ENCODE results near the gene RAB43.
"Not testable (repeated sequence)": the region's sequence is repeated elsewhere in the genome, so short reads cannot be mapped to it uniquely, and the experiment has no call there.

Gene RAB43

GRCh38 chr3:129095285-129095684 is 26.3 kb downstream of the RAB43 start:
- H2AK5ac ChIP-seq (ENCODE audit: low read length), result no peak overlapping the region
- H3K9me3 ChIP-seq (ENCODE audit: insufficient read depth, low read depth, low read length), result no peaks in the 10 kb centered on the region
- no peaks in the 10 kb centered on the region for H3K79me1 ChIP-seq (ENCODE audit: low read length)
- no peak overlapping the region for H3K4me2 ChIP-seq (ENCODE audit: low read length)
- no peaks in the 10 kb centered on the region for H3K79me2 ChIP-seq (ENCODE audit: control insufficient read depth, insufficient read depth, low read length, poor library complexity)
- no peak overlapping the region for H3K4ac ChIP-seq (ENCODE audit: low read depth, low read length)
- H2AFZ ChIP-seq (ENCODE audit: insufficient read depth, low read length, poor library complexity), result no peak overlapping the region
- no peaks in the 10 kb centered on the region for H3K27me3 ChIP-seq (ENCODE audit: insufficient read depth, low read length)
- WGBS (ENCODE audit: extremely low coverage, insufficient coverage, insufficient read length), result no CpG with 5 or more reads among the region's 10 CpGs
- no peak overlapping the region for H2BK12ac ChIP-seq (ENCODE audit: low read length)
- no peak overlapping the region for H3K14ac ChIP-seq (ENCODE audit: low read length)
- no peak overlapping the region for H3K23ac ChIP-seq (ENCODE audit: low read length)
- H4K12ac ChIP-seq (ENCODE audit: low read depth, low read length), result no peak overlapping the region
- no peak overlapping the region for H4K91ac ChIP-seq (ENCODE audit: low read depth, low read length)
- no peak overlapping the region for H4K8ac ChIP-seq (ENCODE audit: low read depth, low read length)
- H3K18ac ChIP-seq (ENCODE audit: low read length), result no peak overlapping the region
- H2BK120ac ChIP-seq (ENCODE audit: insufficient read depth, low read length, poor library complexity), result no peak overlapping the region
- no peak overlapping the region for H3K27ac ChIP-seq (ENCODE audit: low read depth, low read length)
- H3K36me3 ChIP-seq (ENCODE audit: control insufficient read depth in 1 of 2, insufficient read depth in 2 of 2, low read length in 2 of 2), result peaks cover 23 to 25% of the 10 kb centered on the region in 2 experiments
- no peak overlapping the region for H3K9ac ChIP-seq (ENCODE audit: low read length)
- no peak overlapping the region for H3K4me3 ChIP-seq (ENCODE audit: low read depth, low read length)
- H2BK5ac ChIP-seq (ENCODE audit: low read depth, low read length, poor library complexity), result no peak overlapping the region
- DNase-seq, result no peak
- H3K4me1 ChIP-seq (ENCODE audit: control insufficient read depth in 1 of 2, insufficient read depth in 2 of 2, low read length in 2 of 2), result no peaks in the 10 kb centered on the region

GRCh38 chr3:129088312-129088711 is 33.3 kb downstream of the RAB43 start:
- not testable (repeated sequence) for H2AFZ ChIP-seq (ENCODE audit: insufficient read depth, low read length, poor library complexity)

GRCh38 chr3:129087904-129088303 is 33.7 kb downstream of the RAB43 start:
- H4K91ac ChIP-seq (ENCODE audit: low read depth, low read length); H3K4me1 ChIP-seq (ENCODE audit: control insufficient read depth in 1 of 2, insufficient read depth in 2 of 2, low read length in 2 of 2); H2BK5ac ChIP-seq (ENCODE audit: low read depth, low read length, poor library complexity); H3K23ac ChIP-seq (ENCODE audit: low read length); H3K79me1 ChIP-seq (ENCODE audit: low read length); H3K9ac ChIP-seq (ENCODE audit: low read length); H3K36me3 ChIP-seq (ENCODE audit: control insufficient read depth in 1 of 2, insufficient read depth in 2 of 2, low read length in 2 of 2); H2AK5ac ChIP-seq (ENCODE audit: low read length); H3K79me2 ChIP-seq (ENCODE audit: control insufficient read depth, insufficient read depth, low read length, poor library complexity); DNase-seq; H3K27ac ChIP-seq (ENCODE audit: low read depth, low read length); H3K9me3 ChIP-seq (ENCODE audit: insufficient read depth, low read depth, low read length); H3K14ac ChIP-seq (ENCODE audit: low read length); H2AFZ ChIP-seq (ENCODE audit: insufficient read depth, low read length, poor library complexity); H3K18ac ChIP-seq (ENCODE audit: low read length); H2BK120ac ChIP-seq (ENCODE audit: insufficient read depth, low read length, poor library complexity); H4K12ac ChIP-seq (ENCODE audit: low read depth, low read length); H3K27me3 ChIP-seq (ENCODE audit: insufficient read depth, low read length); H3K4ac ChIP-seq (ENCODE audit: low read depth, low read length); H4K8ac ChIP-seq (ENCODE audit: low read depth, low read length); H3K4me2 ChIP-seq (ENCODE audit: low read length); H2BK12ac ChIP-seq (ENCODE audit: low read length); H3K4me3 ChIP-seq (ENCODE audit: low read depth, low read length): not testable (repeated sequence)
- WGBS (ENCODE audit: extremely low coverage, insufficient coverage, insufficient read length), result no CpG with 5 or more reads among the region's 9 CpGs

More at GRCh38 chr3:129088312-129088711, 33.3 kb downstream of the RAB43 start:
- H3K4me3 ChIP-seq (ENCODE audit: low read depth, low read length); H2BK12ac ChIP-seq (ENCODE audit: low read length); DNase-seq; H3K27me3 ChIP-seq (ENCODE audit: insufficient read depth, low read length); H2AK5ac ChIP-seq (ENCODE audit: low read length); H2BK5ac ChIP-seq (ENCODE audit: low read depth, low read length, poor library complexity); H3K9ac ChIP-seq (ENCODE audit: low read length); H3K9me3 ChIP-seq (ENCODE audit: insufficient read depth, low read depth, low read length); H3K14ac ChIP-seq (ENCODE audit: low read length); H3K18ac ChIP-seq (ENCODE audit: low read length); H4K12ac ChIP-seq (ENCODE audit: low read depth, low read length); H3K4ac ChIP-seq (ENCODE audit: low read depth, low read length); H3K23ac ChIP-seq (ENCODE audit: low read length); H2BK120ac ChIP-seq (ENCODE audit: insufficient read depth, low read length, poor library complexity); H3K4me1 ChIP-seq (ENCODE audit: control insufficient read depth in 1 of 2, insufficient read depth in 2 of 2, low read length in 2 of 2); H4K8ac ChIP-seq (ENCODE audit: low read depth, low read length); H3K79me1 ChIP-seq (ENCODE audit: low read length); H3K4me2 ChIP-seq (ENCODE audit: low read length); H4K91ac ChIP-seq (ENCODE audit: low read depth, low read length); H3K79me2 ChIP-seq (ENCODE audit: control insufficient read depth, insufficient read depth, low read length, poor library complexity); H3K27ac ChIP-seq (ENCODE audit: low read depth, low read length): not testable (repeated sequence)
- no CpG with 5 or more reads among the region's 6 CpGs for WGBS (ENCODE audit: extremely low coverage, insufficient coverage, insufficient read length)
- H3K36me3 ChIP-seq (ENCODE audit: control insufficient read depth in 1 of 2, insufficient read depth in 2 of 2, low read length in 2 of 2), result peaks cover 9 to 11% of the 10 kb centered on the region in 2 experiments

- Histone ChIP-seq H4K91ac (ENCODE audit: low read depth, low read length) (no peak overlapping the region), H3K14ac (ENCODE audit: low read length) (no peak overlapping the region), H2BK5ac (ENCODE audit: low read depth, low read length, poor library complexity) (no peak overlapping the region), H4K8ac (ENCODE audit: low read depth, low read length) (peak overlapping the region; percentile 47), H3K36me3 (ENCODE audit: control insufficient read depth in 1 of 2, insufficient read depth in 2 of 2, low read length in 2 of 2) (peaks cover 7 to 8% of the 10 kb centered on the region in 2 experiments), H3K4me1 (ENCODE audit: control insufficient read depth in 1 of 2, insufficient read depth in 2 of 2, low read length in 2 of 2) (no peaks in the 10 kb centered on the region), H3K9me3 (ENCODE audit: insufficient read depth, low read depth, low read length) (no peaks in the 10 kb centered on the region), H3K27me3 (ENCODE audit: insufficient read depth, low read length) (no peaks in the 10 kb centered on the region), H2BK120ac (ENCODE audit: insufficient read depth, low read length, poor library complexity) (no peak overlapping the region), H3K79me2 (ENCODE audit: control insufficient read depth, insufficient read depth, low read length, poor library complexity) (no peaks in the 10 kb centered on the region), H3K18ac (ENCODE audit: low read length) (no peak overlapping the region), H3K4ac (ENCODE audit: low read depth, low read length) (peak overlapping the region; percentile 10), H4K12ac (ENCODE audit: low read depth, low read length) (no peak overlapping the region), H3K4me2 (ENCODE audit: low read length) (no peak overlapping the region), H3K9ac (ENCODE audit: low read length) (no peak overlapping the region), H3K4me3 (ENCODE audit: low read depth, low read length) (no peak overlapping the region), H3K79me1 (ENCODE audit: low read length) (no peaks in the 10 kb centered on the region), H2AFZ (ENCODE audit: insufficient read depth, low read length, poor library complexity) (no peak overlapping the region), H3K23ac (ENCODE audit: low read length) (no peak overlapping the region), H3K27ac (ENCODE audit: low read depth, low read length) (no peak overlapping the region), H2AK5ac (ENCODE audit: low read length) (no peak overlapping the region), H2BK12ac (ENCODE audit: low read length) (no peak overlapping the region)
- no peak for DNase-seq
- no CpG with 5 or more reads among the region's 8 CpGs for WGBS (ENCODE audit: extremely low coverage, insufficient coverage, insufficient read length)
Observed at GRCh38 chr3:129087138-129087702, 34.4 kb downstream of the RAB43 start.

Measured in trophoblast cell (in vitro differentiated cells and primary cell).